Uterus (tissue), 4 donors: ENCODE measurements around the gene RIPPLY3. TPM values are rescaled to one million over a fixed set of nuclear protein-coding genes. Genes with fewer than 3 reads are reported as not detected.

Experiments used
- DNase-seq, 2 donors: peaks; one replicate each; pipeline ENCODE4 v3.0.0-alpha.2; 2019 to 2020
- H3K27ac ChIP-seq, 2 donors: fragments of 200-600 bp; sonication (generic); 1 replicate in 1 of 2; 2 replicates in 1 of 2; pipeline ENCODE4 v1.5.1; 2016 to 2018
- H3K27me3 ChIP-seq, 2 donors: fragments of 200-600 bp; sonication (generic); one replicate each; pipeline ENCODE4 v1.5.1; 2018 to 2019; ENCODE audit warnings: control low read depth in 1 of 2
- H3K36me3 ChIP-seq, 2 donors: fragments of 200-600 bp; sonication (generic); one replicate each; pipeline ENCODE4 v1.5.1; 2019; ENCODE audit warnings: control low read depth in 1 of 2
- H3K4me1 ChIP-seq, 2 donors: fragments of 200-600 bp; sonication (generic); one replicate each; pipeline ENCODE4 v1.5.1; 2018 to 2019; ENCODE audit warnings: control low read depth in 1 of 2
- H3K4me3 ChIP-seq, 2 donors: fragments of 200-600 bp; sonication (generic); 1 replicate in 1 of 2; 2 replicates in 1 of 2; pipeline ENCODE4 v1.5.1; 2018 to 2019; ENCODE audit warnings: mild to moderate bottlenecking in 1 of 2
- H3K9me3 ChIP-seq, 2 donors: fragments of 200-600 bp; sonication (generic); one replicate each; pipeline ENCODE4 v1.5.1; 2019; ENCODE audit warnings: control low read depth in 1 of 2
- CTCF ChIP-seq, 4 experiments: fragments of 200-600 bp in 2 of 4; fragments of 450-650 bp in 2 of 4; sonication (generic) in 2 of 4; IDR thresholded peaks; one replicate each; pipeline ENCODE4 v1.5.1; 2016 to 2019; ENCODE audit warnings: antibody characterized with exemption in 4 of 4, mild to moderate bottlenecking in 2 of 4, moderate library complexity in 1 of 4
- POLR2A ChIP-seq, 2 donors: fragments of 450-650 bp; IDR thresholded peaks; one replicate each; pipeline ENCODE4 v1.6.1; 2016; ENCODE audit warnings: antibody characterized with exemption in 2 of 2, mild to moderate bottlenecking in 1 of 2, moderate library complexity in 1 of 2
- intact Hi-C: fragments of 100-400 bp; cut with DNase I; formaldehyde crosslinking; loops from one replicate; pipeline ENCODE4 v1.15.1; 2023; ENCODE audit warnings: low total_unique reads
- total RNA-seq, 4 donors: library from RNA; depleted of rRNA in 3 of 4; stranded (reverse); fragments of >200 nt in 3 of 4; gene quantifications; one replicate each; pipeline versions ENCODE4 v1.1.0 to v1.2.4, GENCODE V29; 2014 to 2023
- donor health status: DM: yes; HTN: yes; CAD: no.

Gene RIPPLY3
- total RNA-seq, 4 donors from 2014 or later: 0.62 TPM; not detected in 3

GRCh38 chr21:37058261-37058660 lies 51.8 kb downstream of the RIPPLY3 start:
- TF ChIP-seq CTCF (IDR thresholded peaks at IDR 0.05): no peak
- no peak for TF ChIP-seq POLR2A (IDR thresholded peaks at IDR 0.05)
- intact Hi-C loops: no loop called here
- Histone ChIP-seq H3K9me3 (no peaks in the 10 kb centered on the region), H3K27ac (no peak overlapping the region), H3K4me1 (no peaks in the 10 kb centered on the region), H3K27me3 (no peaks in the 10 kb centered on the region), H3K36me3 (no peaks in the 10 kb centered on the region), H3K4me3 (no peak overlapping the region)
- no peak for DNase-seq

GRCh38 chr21:37059181-37059580 lies 52.7 kb downstream of the RIPPLY3 start:
- no peaks in the 10 kb centered on the region for H3K4me1 ChIP-seq
- H3K9me3 ChIP-seq: no peaks in the 10 kb centered on the region
- H3K4me3 ChIP-seq: no peak overlapping the region
- no peak for TF ChIP-seq CTCF (IDR thresholded peaks at IDR 0.05)
- TF ChIP-seq POLR2A (IDR thresholded peaks at IDR 0.05): no peak
- no peaks in the 10 kb centered on the region for H3K36me3 ChIP-seq
- intact Hi-C loops: no loop called here
- no peaks in the 10 kb centered on the region for H3K27me3 ChIP-seq
- no peak overlapping the region for H3K27ac ChIP-seq
- DNase-seq: no peak

GRCh38 chr21:37060296-37060695 lies 53.8 kb downstream of the RIPPLY3 start:
- Histone ChIP-seq H3K36me3 (no peaks in the 10 kb centered on the region), H3K9me3 (no peaks in the 10 kb centered on the region), H3K4me1 (no peaks in the 10 kb centered on the region), H3K27ac (no peak overlapping the region), H3K4me3 (no peak overlapping the region), H3K27me3 (no peaks in the 10 kb centered on the region)
- intact Hi-C loops: no loop called here
- no peak for DNase-seq
- TF ChIP-seq POLR2A (IDR thresholded peaks at IDR 0.05): no peak
- TF ChIP-seq CTCF (IDR thresholded peaks at IDR 0.05): no peak

- intact Hi-C loops: no loop called here
- Histone ChIP-seq H3K27ac (no peak overlapping the region), H3K36me3 (no peaks in the 10 kb centered on the region), H3K9me3 (no peaks in the 10 kb centered on the region), H3K4me1 (no peaks in the 10 kb centered on the region), H3K4me3 (no peak overlapping the region), H3K27me3 (no peaks in the 10 kb centered on the region)
- TF ChIP-seq CTCF (IDR thresholded peaks at IDR 0.05) (no peak), POLR2A (IDR thresholded peaks at IDR 0.05) (no peak)
- no peak for DNase-seq
Observed at GRCh38 chr21:37061926-37062592, 55.6 kb downstream of the RIPPLY3 start.

- no peak overlapping the region for H3K27ac ChIP-seq
- no peaks in the 10 kb centered on the region for H3K27me3 ChIP-seq
- TF ChIP-seq POLR2A (IDR thresholded peaks at IDR 0.05) (no peak), CTCF (IDR thresholded peaks at IDR 0.05) (no peak)
- no peak overlapping the region for H3K4me3 ChIP-seq
- H3K36me3 ChIP-seq: no peaks in the 10 kb centered on the region
- intact Hi-C loops: no loop called here
- H3K4me1 ChIP-seq: no peaks in the 10 kb centered on the region
- no peak for DNase-seq
- H3K9me3 ChIP-seq: no peaks in the 10 kb centered on the region
Observed at GRCh38 chr21:37062593-37062935, 56.1 kb downstream of the RIPPLY3 start.
